Measurements from ENCODE around the gene PCBP1. TPM values are rescaled to one million over a fixed set of nuclear protein-coding genes. Genes with fewer than 3 reads are reported as not detected.
"Not testable (repeated sequence)": the region's sequence is repeated elsewhere in the genome, so short reads cannot be mapped to it uniquely, and the experiment has no call there.

PCBP1 gene
- total RNA-seq, 1 experiment from 2014 or later, result 276 TPM

GRCh38 chr2:70091816-70092215 lies 4.5 kb downstream of the PCBP1 start:
- BruUV-seq (replicated peaks), result no TSS peak

GRCh38 chr2:70092576-70093243 lies 5.4 kb downstream of the PCBP1 start:
- CTCF ChIA-PET, result interaction anchor here (0.6 kb wide), 2 partner anchors 12 to 45 kb away, joined by 3 read pairs; no protein-coding TSS in a partner anchor
- H3K4me1 ChIP-seq (ENCODE audit: control insufficient read depth, insufficient read depth, low read length); H3K9me3 ChIP-seq (ENCODE audit: control insufficient read depth, insufficient read depth, low read depth, low read length); ATAC-seq; H3K27ac ChIP-seq (ENCODE audit: low read length); in situ Hi-C loops (cut with HindIII; ENCODE audit: low pct_unique_long_range_greater_than_20kb, low sequenced_read_pairs); H3K36me3 ChIP-seq (ENCODE audit: control insufficient read depth, insufficient read depth, low read length); POLR2A ChIA-PET; H3K4me3 ChIP-seq (ENCODE audit: low read depth in 2 of 2, low read length in 2 of 2); intact Hi-C loops (cut with micrococcal nuclease; ENCODE audit: unreplicated experiment); BruUV-seq (replicated peaks); H3K27me3 ChIP-seq (ENCODE audit: control insufficient read depth, insufficient read depth, low read length); DNase-seq (ENCODE audit: low read depth, low spot score): not testable (repeated sequence)

More at GRCh38 chr2:70091816-70092215, 4.5 kb downstream of the PCBP1 start:
- TF ChIP-seq CTCF (IDR thresholded peaks at IDR 0.05), result no peak
- no peak for TF ChIP-seq TCF7L2 (IDR thresholded peaks at IDR 0.05; ENCODE audit: low read depth, low read length)
- no peak for TF ChIP-seq SIN3A (IDR thresholded peaks at IDR 0.05; ENCODE audit: borderline replicate concordance, insufficient read depth, low read depth, low read length)
- ATAC-seq, result no peak
- Histone ChIP-seq H3K4me3 (ENCODE audit: low read depth in 2 of 2, low read length in 2 of 2) (no peak overlapping the region), H3K27me3 (ENCODE audit: control insufficient read depth, insufficient read depth, low read length) (no peaks in the 10 kb centered on the region), H3K4me1 (ENCODE audit: control insufficient read depth, insufficient read depth, low read length) (peaks cover 10% of the 10 kb centered on the region), H3K27ac (ENCODE audit: low read length) (no peak overlapping the region), H3K36me3 (ENCODE audit: control insufficient read depth, insufficient read depth, low read length) (peaks cover 10% of the 10 kb centered on the region), H3K9me3 (ENCODE audit: control insufficient read depth, insufficient read depth, low read depth, low read length) (no peaks in the 10 kb centered on the region)
- in situ Hi-C loops (cut with HindIII; ENCODE audit: low pct_unique_long_range_greater_than_20kb, low sequenced_read_pairs) (no loop called here), intact Hi-C loops (cut with micrococcal nuclease; ENCODE audit: unreplicated experiment) (no loop called here)
- no peak for DNase-seq (ENCODE audit: low read depth, low spot score)
- CTCF ChIA-PET, result no interaction called here
- POLR2A ChIA-PET, result interaction anchor here (0.5 kb wide), 1 partner anchor 92 kb away, joined by 4 read pairs; no protein-coding TSS in a partner anchor

- in situ Hi-C loops (cut with HindIII; ENCODE audit: low pct_unique_long_range_greater_than_20kb, low sequenced_read_pairs) (no loop called here), intact Hi-C loops (cut with micrococcal nuclease; ENCODE audit: unreplicated experiment) (no loop called here)
- H3K4me1 ChIP-seq (ENCODE audit: control insufficient read depth, insufficient read depth, low read length), result peaks cover 6% of the 10 kb centered on the region
- ChIA-PET CTCF (interaction anchor here (0.6 kb wide), 1 partner anchor 349 kb away, joined by 4 read pairs; no protein-coding TSS in a partner anchor), POLR2A (interaction anchor here (0.6 to 0.7 kb wide), 2 partner anchors 30 to 125 kb away, joined by 3 to 8 read pairs; no protein-coding TSS in a partner anchor)
- H3K9me3 ChIP-seq (ENCODE audit: control insufficient read depth, insufficient read depth, low read depth, low read length), result no peaks in the 10 kb centered on the region
- DNase-seq (ENCODE audit: low read depth, low spot score) (no peak), ATAC-seq (peak; percentile 24; the same call in 1 of the 2 replicates)
- no peak overlapping the region for H3K4me3 ChIP-seq (ENCODE audit: low read depth in 2 of 2, low read length in 2 of 2)
- no peak overlapping the region for H3K27ac ChIP-seq (ENCODE audit: low read length)
- H3K36me3 ChIP-seq (ENCODE audit: control insufficient read depth, insufficient read depth, low read length), result no peaks in the 10 kb centered on the region
- no peaks in the 10 kb centered on the region for H3K27me3 ChIP-seq (ENCODE audit: control insufficient read depth, insufficient read depth, low read length)
- no TSS peak for BruUV-seq (replicated peaks)
- TF ChIP-seq REST (IDR thresholded peaks at IDR 0.05; ENCODE audit: insufficient read depth in 1 of 2, low read depth in 2 of 2, low read length in 1 of 2), result no peak
- TF ChIP-seq POLR2AphosphoS5 (IDR thresholded peaks at IDR 0.05; ENCODE audit: low read depth, low read length), result no peak
- TF ChIP-seq SIN3A (IDR thresholded peaks at IDR 0.05; ENCODE audit: borderline replicate concordance, insufficient read depth, low read depth, low read length), result no peak
- no peak for TF ChIP-seq CTCF (IDR thresholded peaks at IDR 0.05)
- TF ChIP-seq TCF7L2 (IDR thresholded peaks at IDR 0.05; ENCODE audit: low read depth, low read length), result no peak
Measured at GRCh38 chr2:70094171-70094977, 7.1 kb downstream of the PCBP1 start.
